A673 (cell line): ENCODE data around the gene SLC27A1.

Experiments used
- CTCF ChIP-seq: fragments of 300-800, 200-600 bp; sonication (generic); conservative IDR thresholded peaks from 2 replicates; pipeline ENCODE4 v1.5.1; 2017; ENCODE audit warnings: low read depth, mild to moderate bottlenecking, antibody characterized with exemption, low read length, moderate library complexity, mixed read lengths
- EZH2 ChIP-seq: fragments of 200-600 bp; sonication (generic); IDR thresholded peaks from 2 replicates; pipeline ENCODE4 v1.6.1; 2017; ENCODE audit warnings: borderline replicate concordance, low read depth, mild to moderate bottlenecking, mixed read lengths, antibody characterized with exemption, low read length; ENCODE audit not compliant: poor library complexity, severe bottlenecking

GRCh38 chr19:17512574-17512939 is 42.2 kb downstream of the SLC27A1 start:
- TF ChIP-seq CTCF (no peak), EZH2 (no peak)
